HG03432 (cell line): ENCODE results near the gene TWSG1.

Experiments
- ATAC-seq: cut with Tn5 transposase; IDR thresholded peaks from one replicate; pipeline ENCODE4 v1.9.1; 2021; ENCODE audit warnings: mild to moderate bottlenecking, moderate library complexity; ENCODE audit not compliant: unreplicated experiment

Gene TWSG1

GRCh38 chr18:9334329-9334972, at the start of gene TWSG1:
Gene TWSG1, plus strand, starts transcription at chr18:9334773. Its CDS starts 2,457 bp downstream, at chr18:9337230.
- ATAC-seq = peak; percentile 82

GRCh38 chr18:9285604-9286003, 49.0 kb upstream of the TWSG1 start:
- no peak for ATAC-seq

GRCh38 chr18:9287036-9287435, 47.5 kb upstream of the TWSG1 start:
- ATAC-seq = no peak

GRCh38 chr18:9289698-9290097, 44.9 kb upstream of the TWSG1 start:
- ATAC-seq = no peak

- ATAC-seq = no peak
Observed at GRCh38 chr18:9290156-9290555, 44.4 kb upstream of the TWSG1 start.

- no peak for ATAC-seq
Observed at GRCh38 chr18:9292047-9292446, 42.5 kb upstream of the TWSG1 start.

- no peak for ATAC-seq
Observed at GRCh38 chr18:9293948-9294347, 40.6 kb upstream of the TWSG1 start.

GRCh38 chr18:9296233-9297006, 38.2 kb upstream of the TWSG1 start:
- ATAC-seq = no peak

- ATAC-seq = no peak
Observed at GRCh38 chr18:9297007-9297393, 37.6 kb upstream of the TWSG1 start.

GRCh38 chr18:9304388-9305070, 30.0 kb upstream of the TWSG1 start:
- ATAC-seq = no peak

GRCh38 chr18:9319333-9319732, 15.2 kb upstream of the TWSG1 start:
- ATAC-seq = no peak

- no peak for ATAC-seq
Observed at GRCh38 chr18:9321017-9321452, 13.5 kb upstream of the TWSG1 start.

GRCh38 chr18:9321736-9322135, 12.8 kb upstream of the TWSG1 start:
- ATAC-seq = no peak

- ATAC-seq = no peak
Observed at GRCh38 chr18:9322744-9323143, 11.8 kb upstream of the TWSG1 start.

- ATAC-seq = no peak
Observed at GRCh38 chr18:9323750-9324445, 10.7 kb upstream of the TWSG1 start.

GRCh38 chr18:9325716-9326115, 8.9 kb upstream of the TWSG1 start:
- no peak for ATAC-seq

- no peak for ATAC-seq
Observed at GRCh38 chr18:9328776-9329175, 5.8 kb upstream of the TWSG1 start.

GRCh38 chr18:9329471-9329870, 5.1 kb upstream of the TWSG1 start:
- no peak for ATAC-seq

- ATAC-seq = no peak
Observed at GRCh38 chr18:9330419-9330818, 4.2 kb upstream of the TWSG1 start.

GRCh38 chr18:9333441-9334328, 888 bp upstream of the TWSG1 start:
- peak; percentile 46 for ATAC-seq
